ENCODE data around the gene ARFGEF2. TPM values are rescaled to one million over a fixed set of nuclear protein-coding genes. Genes with fewer than 3 reads are reported as not detected.

The ARFGEF2 gene
- total RNA-seq, 1 experiment from 2014 or later = 22.2 TPM

DNA sequence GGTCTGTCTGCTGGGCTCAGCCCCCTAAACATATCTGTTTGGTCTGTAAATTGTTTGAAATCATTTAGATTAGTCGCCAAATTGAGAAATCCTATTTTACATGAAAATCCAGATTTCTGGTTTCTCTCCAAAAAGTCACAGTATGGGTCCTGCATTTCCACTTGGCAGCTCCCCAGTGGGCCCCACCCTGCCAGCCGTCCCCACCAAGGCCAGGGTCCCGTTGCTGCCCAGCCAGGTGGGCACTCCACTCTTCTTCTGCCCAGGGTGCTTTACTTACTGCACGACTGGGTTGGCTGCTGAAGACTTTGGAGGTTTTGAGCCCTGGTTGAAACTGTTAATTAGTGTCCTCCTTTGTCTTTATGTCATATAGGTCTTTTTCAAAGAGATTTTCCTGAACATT lies 50.4 kb downstream of the ARFGEF2 start:
- DNase-seq (ENCODE audit: low read depth, low spot score) (no peak), ATAC-seq (no peak)
- ChIA-PET RAD21 (ENCODE audit: low non-redundant PET in 1 of 2, low total read pairs in 2 of 2, uncharacterized antibody in 2 of 2, unreplicated experiment in 2 of 2) (no interaction called here), POLR2A (no interaction called here), CTCF (no interaction called here)
- no peaks in the 10 kb centered on the region; the same call in 1 of the 2 replicates for H4K20me1 ChIP-seq (ENCODE audit: insufficient read depth)
- no peaks in the 10 kb centered on the region for H3K9me3 ChIP-seq (ENCODE audit: control insufficient read depth in 1 of 2, insufficient read depth in 1 of 2, low read depth in 1 of 2, low read length in 2 of 2)
- no peaks in the 10 kb centered on the region for H3K79me2 ChIP-seq (ENCODE audit: insufficient read depth, low read length)
- TF ChIP-seq EZH2 (IDR thresholded peaks at IDR 0.05) (no peak), POLR2A (IDR thresholded peaks at IDR 0.05; ENCODE audit: borderline replicate concordance, extremely low read depth, insufficient read depth, insufficient read length) (no peak), ELF1 (IDR thresholded peaks at IDR 0.05; ENCODE audit: borderline replicate concordance, low read depth) (no peak), POLR2AphosphoS5 (IDR thresholded peaks at IDR 0.05; ENCODE audit: low read depth, low read length) (no peak), TCF7L2 (IDR thresholded peaks at IDR 0.05; ENCODE audit: borderline replicate concordance, extremely low read depth, insufficient read depth, insufficient read length) (no peak), CBX3 (IDR thresholded peaks at IDR 0.05; ENCODE audit: low read depth) (no peak), FOSL1 (IDR thresholded peaks at IDR 0.05; ENCODE audit: low read depth) (no peak), ZFX (IDR thresholded peaks at IDR 0.05) (no peak), JUND (IDR thresholded peaks at IDR 0.05) (no peak), CEBPB (IDR thresholded peaks at IDR 0.05; ENCODE audit: low read depth) (no peak), YY1 (IDR thresholded peaks at IDR 0.05; ENCODE audit: extremely low read depth, insufficient replicate concordance, low read depth, low read length) (no peak), ZNF274 (IDR thresholded peaks at IDR 0.05; ENCODE audit: low read depth, low read length) (no peak)
- no peak overlapping the region for H3K27ac ChIP-seq (ENCODE audit: low read depth, low read length)
- H3K4me1 ChIP-seq (ENCODE audit: control insufficient read depth in 1 of 2, insufficient read depth in 2 of 2, low read length in 2 of 2) = no peaks in the 10 kb centered on the region
- no peak overlapping the region for H2AFZ ChIP-seq (ENCODE audit: low read depth, low read length, poor library complexity, severe bottlenecking)
- no peak overlapping the region for H3K4me3 ChIP-seq (replicated peaks in 1 of 2; ENCODE audit: low read depth in 1 of 2, low read length in 2 of 2)
- H3K9me2 ChIP-seq (ENCODE audit: insufficient read depth) = no peaks in the 10 kb centered on the region
- no peaks in the 10 kb centered on the region for H3K27me3 ChIP-seq (ENCODE audit: insufficient read depth, low read length)
- H3K36me3 ChIP-seq (ENCODE audit: control insufficient read depth in 1 of 2, insufficient read depth in 2 of 2, low read length in 2 of 2) = peaks cover 21 to 25% of the 10 kb centered on the region in 2 experiments; a peak in 3 of 4 replicates
- H3K9ac ChIP-seq (ENCODE audit: low read length) = no peak overlapping the region
- H3K4me2 ChIP-seq (ENCODE audit: low read length) = no peak overlapping the region
- intact Hi-C loops (cut with micrococcal nuclease) = no loop called here
- BruUV-seq (replicated peaks) = no TSS peak

DNA sequence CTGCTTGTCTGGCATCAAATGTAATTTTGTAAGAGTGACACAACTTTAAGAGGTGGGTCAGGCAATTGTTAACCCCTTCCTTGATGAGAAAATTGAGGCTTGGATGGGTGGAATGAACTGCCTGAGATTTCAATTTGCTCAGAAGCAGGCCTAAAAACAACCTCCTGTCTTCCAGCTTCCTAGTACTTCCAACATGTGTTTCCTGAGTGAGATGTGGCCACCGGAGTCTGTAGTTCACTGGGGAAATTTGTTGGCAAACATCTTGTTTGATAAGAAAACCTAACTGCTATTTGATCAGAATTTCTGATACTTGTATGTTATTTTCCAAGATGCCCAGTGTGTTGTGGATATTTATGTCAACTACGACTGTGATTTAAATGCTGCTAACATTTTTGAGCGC lies 51.3 kb downstream of the ARFGEF2 start:
- Histone ChIP-seq H3K4me3 (replicated peaks in 1 of 2; ENCODE audit: low read depth in 1 of 2, low read length in 2 of 2) (no peak overlapping the region), H3K4me2 (ENCODE audit: low read length) (no peak overlapping the region), H3K9me2 (ENCODE audit: insufficient read depth) (no peaks in the 10 kb centered on the region), H3K9ac (ENCODE audit: low read length) (no peak overlapping the region), H3K9me3 (ENCODE audit: control insufficient read depth in 1 of 2, insufficient read depth in 1 of 2, low read depth in 1 of 2, low read length in 2 of 2) (no peaks in the 10 kb centered on the region), H3K27ac (ENCODE audit: low read depth, low read length) (no peak overlapping the region), H4K20me1 (ENCODE audit: insufficient read depth) (no peaks in the 10 kb centered on the region; the same call in 1 of the 2 replicates), H3K27me3 (ENCODE audit: insufficient read depth, low read length) (no peaks in the 10 kb centered on the region), H2AFZ (ENCODE audit: low read depth, low read length, poor library complexity, severe bottlenecking) (no peak overlapping the region), H3K4me1 (ENCODE audit: control insufficient read depth in 1 of 2, insufficient read depth in 2 of 2, low read length in 2 of 2) (no peaks in the 10 kb centered on the region), H3K36me3 (ENCODE audit: control insufficient read depth in 1 of 2, insufficient read depth in 2 of 2, low read length in 2 of 2) (peaks cover 21 to 29% of the 10 kb centered on the region in 2 experiments; a peak in 3 of 4 replicates), H3K79me2 (ENCODE audit: insufficient read depth, low read length) (no peaks in the 10 kb centered on the region)
- CTCF ChIA-PET = no interaction called here
- intact Hi-C loops (cut with micrococcal nuclease) = no loop called here
- DNase-seq (ENCODE audit: low read depth, low spot score) = no peak
- RAD21 ChIA-PET (ENCODE audit: low non-redundant PET in 1 of 2, low total read pairs in 2 of 2, uncharacterized antibody in 2 of 2, unreplicated experiment in 2 of 2) = no interaction called here
- TF ChIP-seq ZBTB33 (IDR thresholded peaks at IDR 0.05; ENCODE audit: extremely low read depth, insufficient replicate concordance, low read length) = no peak
- no peak for TF ChIP-seq FOSL1 (IDR thresholded peaks at IDR 0.05; ENCODE audit: low read depth)
- TF ChIP-seq ZNF274 (IDR thresholded peaks at IDR 0.05; ENCODE audit: low read depth, low read length) = no peak
- no peak for TF ChIP-seq POLR2A (IDR thresholded peaks at IDR 0.05; ENCODE audit: borderline replicate concordance, extremely low read depth, insufficient read depth, insufficient read length)
- TF ChIP-seq EZH2 (IDR thresholded peaks at IDR 0.05) = no peak
- TF ChIP-seq, protein P1, sequence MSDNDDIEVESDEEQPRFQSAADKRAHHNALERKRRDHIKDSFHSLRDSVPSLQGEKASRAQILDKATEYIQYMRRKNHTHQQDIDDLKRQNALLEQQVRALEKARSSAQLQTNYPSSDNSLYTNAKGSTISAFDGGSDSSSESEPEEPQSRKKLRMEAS (IDR thresholded peaks at IDR 0.05) = no peak
- TF ChIP-seq YY1 (IDR thresholded peaks at IDR 0.05; ENCODE audit: extremely low read depth, insufficient replicate concordance, low read depth, low read length) = no peak
- BruUV-seq (replicated peaks) = no TSS peak
- no peak for ATAC-seq
- POLR2A ChIA-PET = no interaction called here
